Measurements from ENCODE around the gene NUCB2.

DNA sequence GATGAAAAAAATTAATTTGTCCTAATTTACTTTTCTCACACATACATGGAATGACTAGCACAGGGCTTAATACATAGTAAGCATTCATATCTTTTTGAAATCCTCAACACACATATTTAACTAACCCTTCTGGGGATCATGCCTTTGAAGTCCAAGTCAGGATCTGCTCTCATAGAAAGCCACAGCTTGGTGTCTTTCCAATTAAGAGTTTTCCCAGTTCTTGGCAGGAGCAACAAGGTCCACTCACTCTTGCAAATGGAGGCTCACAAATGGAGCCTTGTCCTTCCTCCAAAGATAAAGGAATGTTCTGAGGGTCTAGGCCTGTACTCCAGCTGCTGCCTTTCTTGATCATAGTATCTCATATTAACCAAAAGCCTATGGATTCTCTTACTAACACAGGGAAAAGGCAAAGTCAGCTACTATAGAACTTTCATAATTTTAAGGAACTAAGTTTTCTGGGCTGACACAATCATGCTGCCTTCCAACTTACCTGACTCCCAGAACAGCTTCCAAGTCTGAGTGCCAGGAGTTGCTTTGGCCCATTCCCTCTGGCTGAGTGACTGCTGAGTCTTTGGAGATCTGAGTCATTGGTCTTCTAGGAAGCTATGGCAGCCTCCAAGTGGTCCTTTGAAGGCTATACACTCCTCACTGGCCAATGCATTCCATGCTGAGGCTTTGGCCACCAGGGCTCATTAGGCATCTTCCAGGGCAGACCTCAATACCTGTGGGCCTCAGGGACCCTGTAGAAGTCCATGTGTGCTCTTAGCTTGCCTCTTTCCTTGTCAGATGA is 25.8 kb upstream of the NUCB2 start:
- TF ChIP-seq, protein P1, sequence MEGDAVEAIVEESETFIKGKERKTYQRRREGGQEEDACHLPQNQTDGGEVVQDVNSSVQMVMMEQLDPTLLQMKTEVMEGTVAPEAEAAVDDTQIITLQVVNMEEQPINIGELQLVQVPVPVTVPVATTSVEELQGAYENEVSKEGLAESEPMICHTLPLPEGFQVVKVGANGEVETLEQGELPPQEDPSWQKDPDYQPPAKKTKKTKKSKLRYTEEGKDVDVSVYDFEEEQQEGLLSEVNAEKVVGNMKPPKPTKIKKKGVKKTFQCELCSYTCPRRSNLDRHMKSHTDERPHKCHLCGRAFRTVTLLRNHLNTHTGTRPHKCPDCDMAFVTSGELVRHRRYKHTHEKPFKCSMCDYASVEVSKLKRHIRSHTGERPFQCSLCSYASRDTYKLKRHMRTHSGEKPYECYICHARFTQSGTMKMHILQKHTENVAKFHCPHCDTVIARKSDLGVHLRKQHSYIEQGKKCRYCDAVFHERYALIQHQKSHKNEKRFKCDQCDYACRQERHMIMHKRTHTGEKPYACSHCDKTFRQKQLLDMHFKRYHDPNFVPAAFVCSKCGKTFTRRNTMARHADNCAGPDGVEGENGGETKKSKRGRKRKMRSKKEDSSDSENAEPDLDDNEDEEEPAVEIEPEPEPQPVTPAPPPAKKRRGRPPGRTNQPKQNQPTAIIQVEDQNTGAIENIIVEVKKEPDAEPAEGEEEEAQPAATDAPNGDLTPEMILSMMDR (conservative IDR thresholded peaks at IDR 0.05 in 1 of 2, IDR thresholded peaks at IDR 0.05 in 1 of 2; ENCODE audit: extremely low read depth in 1 of 2, insufficient read depth in 1 of 2, low read depth in 1 of 2, low read length in 2 of 2), result no peak
- TF ChIP-seq EZH2 (IDR thresholded peaks at IDR 0.05; ENCODE audit: borderline replicate concordance, low read length), result no peak

All from mammary epithelial cell (primary cell).